Measurements from ENCODE around the gene RASAL2.

RASAL2 gene

GRCh38 chr1:178530037-178530402 is 436.1 kb downstream of the RASAL2 start:
- Histone ChIP-seq H3K4me1 (ENCODE audit: control insufficient read depth in 1 of 2, insufficient read depth in 1 of 2, low read depth in 1 of 2, low read length in 1 of 2) (peaks cover 0 to 7% of the 10 kb centered on the region in 2 experiments), H3K9me3 (no peaks in the 10 kb centered on the region), H3K4me3 (ENCODE audit: low read depth in 1 of 2, low read length in 1 of 2) (no peak overlapping the region), H3K27ac (no peak overlapping the region), H3K36me3 (no peaks in the 10 kb centered on the region), H3K27me3 (no peaks in the 10 kb centered on the region)
- TF ChIP-seq CTCF (IDR thresholded peaks at IDR 0.05): no peak

- H3K27ac ChIP-seq: no peak overlapping the region
- no peak for TF ChIP-seq CTCF (IDR thresholded peaks at IDR 0.05)
- H3K4me1 ChIP-seq (ENCODE audit: control insufficient read depth in 1 of 2, insufficient read depth in 1 of 2, low read depth in 1 of 2, low read length in 1 of 2): peaks cover 0 to 7% of the 10 kb centered on the region in 2 experiments
- H3K36me3 ChIP-seq: no peaks in the 10 kb centered on the region
- no peaks in the 10 kb centered on the region for H3K9me3 ChIP-seq
- no peak overlapping the region for H3K4me3 ChIP-seq (ENCODE audit: low read depth in 1 of 2, low read length in 1 of 2)
- H3K27me3 ChIP-seq: no peaks in the 10 kb centered on the region
Observed at GRCh38 chr1:178530502-178530901, 436.6 kb downstream of the RASAL2 start.

GRCh38 chr1:178531887-178532286 is 438.0 kb downstream of the RASAL2 start:
- TF ChIP-seq CTCF (IDR thresholded peaks at IDR 0.05): no peak

GRCh38 chr1:178532392-178532791 is 438.5 kb downstream of the RASAL2 start:
- Histone ChIP-seq H3K9me3 (no peaks in the 10 kb centered on the region), H3K27ac (no peak overlapping the region), H3K4me1 (ENCODE audit: control insufficient read depth in 1 of 2, insufficient read depth in 1 of 2, low read depth in 1 of 2, low read length in 1 of 2) (peaks cover 0 to 7% of the 10 kb centered on the region in 2 experiments), H3K4me3 (ENCODE audit: low read depth in 1 of 2, low read length in 1 of 2) (no peak overlapping the region), H3K36me3 (no peaks in the 10 kb centered on the region), H3K27me3 (no peaks in the 10 kb centered on the region)
- TF ChIP-seq CTCF (IDR thresholded peaks at IDR 0.05): peak; percentile 74

More at GRCh38 chr1:178531887-178532286, 438.0 kb downstream of the RASAL2 start:
- peaks cover 0 to 7% of the 10 kb centered on the region in 2 experiments for H3K4me1 ChIP-seq (ENCODE audit: control insufficient read depth in 1 of 2, insufficient read depth in 1 of 2, low read depth in 1 of 2, low read length in 1 of 2)
- H3K27me3 ChIP-seq: no peaks in the 10 kb centered on the region
- H3K4me3 ChIP-seq (ENCODE audit: low read depth in 1 of 2, low read length in 1 of 2): no peak overlapping the region
- H3K27ac ChIP-seq: no peak overlapping the region
- H3K9me3 ChIP-seq: no peaks in the 10 kb centered on the region
- H3K36me3 ChIP-seq: no peaks in the 10 kb centered on the region

GRCh38 chr1:178533121-178533946 is 439.4 kb downstream of the RASAL2 start:
- peaks cover 0 to 7% of the 10 kb centered on the region in 2 experiments for H3K4me1 ChIP-seq (ENCODE audit: control insufficient read depth in 1 of 2, insufficient read depth in 1 of 2, low read depth in 1 of 2, low read length in 1 of 2)
- H3K36me3 ChIP-seq: no peaks in the 10 kb centered on the region
- H3K27ac ChIP-seq: no peak overlapping the region
- H3K9me3 ChIP-seq: no peaks in the 10 kb centered on the region
- TF ChIP-seq CTCF (IDR thresholded peaks at IDR 0.05): no peak
- no peaks in the 10 kb centered on the region for H3K27me3 ChIP-seq
- H3K4me3 ChIP-seq (ENCODE audit: low read depth in 1 of 2, low read length in 1 of 2): no peak overlapping the region

Measured in neutrophil (primary cell).